Panc1 (cell line): Measurements from ENCODE around the gene EIF4E2. TPM values are rescaled to one million over a fixed set of nuclear protein-coding genes. Genes with fewer than 3 reads are reported as not detected.

Source experiments
- ATAC-seq: fragments of 200-7000 bp; cut with Tn5 transposase; 2 replicates; pipeline ENCODE4 v1.9.1; 2020; ENCODE audit warnings: mild to moderate bottlenecking, moderate library complexity
- BruUV-seq: library from RNA; stranded (reverse); fragments of 400-500 nt; replicated peaks from 2 replicates; lab custom pipeline; 2021; lab: Mats Ljungman, UMichigan
- CTCF ChIA-PET: fragments of 300-600 bp; sonication (Branson Sonifier 250); formaldehyde crosslinking; loops from one replicate; lab custom pipeline; 2022; ENCODE audit warnings: antibody characterized with exemption; lab: Charles Lee
- POLR2A ChIA-PET: fragments of 300-600 bp; sonication (Branson Sonifier 250); formaldehyde crosslinking; loops from one replicate; lab custom pipeline; 2022; ENCODE audit warnings: antibody characterized with exemption; lab: Charles Lee
- DNase-seq: peaks from one replicate; pipeline ENCODE4 v3.0.0-alpha.2; 2010; ENCODE audit warnings: low read depth, low spot score
- H3K27ac ChIP-seq: 2 replicates; pipeline ENCODE4 v1.5.1; 2011; ENCODE audit warnings: mild to moderate bottlenecking, low read length, inconsistent platforms
- H3K27me3 ChIP-seq: fragments of 200-500 bp; sonication (Bioruptor generic); 2 replicates; pipeline ENCODE4 v1.6.0; 2014; ENCODE audit warnings: low read length, inconsistent platforms; ENCODE audit not compliant: control insufficient read depth, insufficient read depth
- H3K36me3 ChIP-seq: fragments of 200-500 bp; sonication (Bioruptor generic); 2 replicates; pipeline ENCODE4 v1.5.1; 2014; ENCODE audit warnings: inconsistent platforms, mild to moderate bottlenecking, low read length, moderate library complexity; ENCODE audit not compliant: control insufficient read depth, insufficient read depth
- H3K4me1 ChIP-seq: 2 replicates; pipeline ENCODE4 v1.5.1; 2011; ENCODE audit warnings: inconsistent platforms, mild to moderate bottlenecking, low read length, moderate library complexity; ENCODE audit not compliant: control insufficient read depth, insufficient read depth
- H3K4me3 ChIP-seq, 2 experiments: 2 replicates each; pipeline ENCODE4 v1.5.1; 2011 to 2012; ENCODE audit warnings: low read depth in 2 of 2, low read length in 2 of 2, mild to moderate bottlenecking in 2 of 2, inconsistent platforms in 1 of 2, moderate library complexity in 1 of 2
- H3K9me3 ChIP-seq: fragments of 200-500 bp; sonication (Bioruptor generic); 2 replicates; pipeline ENCODE4 v1.5.1; 2014; ENCODE audit warnings: low read depth, mild to moderate bottlenecking, inconsistent platforms, low read length, moderate library complexity; ENCODE audit not compliant: control insufficient read depth, insufficient read depth
- CTCF ChIP-seq: fragments of 450-650 bp; IDR thresholded peaks from 2 replicates; pipeline ENCODE4 v1.5.1; 2017; ENCODE audit warnings: mild to moderate bottlenecking
- POLR2AphosphoS5 ChIP-seq: IDR thresholded peaks from 2 replicates; pipeline ENCODE4 v1.6.1; 2012; ENCODE audit warnings: mild to moderate bottlenecking, low read depth, low read length, moderate library complexity
- REST ChIP-seq, 2 experiments: IDR thresholded peaks; 2 replicates each; pipeline ENCODE4 v1.6.1; 2011 to 2012; ENCODE audit warnings: low read depth in 2 of 2, control low read depth in 1 of 2, low read length in 1 of 2, mild to moderate bottlenecking in 1 of 2, moderate library complexity in 1 of 2; ENCODE audit not compliant: insufficient read depth in 1 of 2
- SIN3A ChIP-seq: IDR thresholded peaks from 2 replicates; pipeline ENCODE4 v1.6.1; 2012; ENCODE audit warnings: low read depth, mild to moderate bottlenecking, low read length, moderate library complexity, borderline replicate concordance; ENCODE audit not compliant: insufficient read depth
- TCF7L2 ChIP-seq: IDR thresholded peaks from 2 replicates; pipeline ENCODE4 v1.6.1; 2011; ENCODE audit warnings: mild to moderate bottlenecking, low read depth, low read length, inconsistent platforms
- in situ Hi-C: cut with HindIII; loops from 2 replicates; pipeline ENCODE4 v1.10.0; 2016; ENCODE audit warnings: low sequenced_read_pairs, low pct_unique_long_range_greater_than_20kb
- intact Hi-C: fragments of 100-400 bp; cut with micrococcal nuclease; formaldehyde crosslinking; loops from one replicate; pipeline ENCODE4 v1.10.0; 2022; ENCODE audit not compliant: unreplicated experiment
- total RNA-seq: library from RNA; stranded (reverse); gene quantifications from one replicate; pipeline ENCODE4 v1.2.1, GENCODE V29; 2021; ENCODE audit not compliant: unreplicated experiment

Gene EIF4E2
- total RNA-seq, 1 experiment from 2014 or later = 84.0 TPM

- Histone ChIP-seq H3K36me3 (peaks cover 7% of the 10 kb centered on the region), H3K9me3 (no peaks in the 10 kb centered on the region), H3K4me1 (peaks cover 8% of the 10 kb centered on the region; the same call in 1 of the 2 replicates), H3K4me3 (peak overlapping the region; percentile 83 to 96), H3K27me3 (no peaks in the 10 kb centered on the region), H3K27ac (peak overlapping the region; percentile 96)
- no peak for TF ChIP-seq POLR2AphosphoS5
- no peak; a peak in 1 of 4 replicates for TF ChIP-seq REST (IDR thresholded peaks at IDR 0.05; ENCODE audit: insufficient read depth in 1 of 2, low read depth in 2 of 2, low read length in 1 of 2)
- TF ChIP-seq SIN3A = no peak
- TF ChIP-seq CTCF = no peak
- no peak for TF ChIP-seq TCF7L2
- intact Hi-C loops = no loop called here
- ChIA-PET CTCF (no interaction called here), POLR2A (no interaction called here)
- DNase-seq (no peak), ATAC-seq (no peak; the same call in 1 of the 2 replicates)
- in situ Hi-C loops = no loop called here
- no TSS peak for BruUV-seq
These were observed 685 bp upstream of the EIF4E2 start for GRCh38 chr2:232549655-232550353.

GRCh38 chr2:232551250-232551638 lies 755 bp downstream of the EIF4E2 start:
- H3K36me3 ChIP-seq = peaks cover 9% of the 10 kb centered on the region
- no peak for TF ChIP-seq POLR2AphosphoS5
- TF ChIP-seq REST (IDR thresholded peaks at IDR 0.05; ENCODE audit: insufficient read depth in 1 of 2, low read depth in 2 of 2, low read length in 1 of 2) = no peak
- TF ChIP-seq CTCF = no peak
- no peak for TF ChIP-seq SIN3A
- no peak for TF ChIP-seq TCF7L2
- peak overlapping the region; percentile 83 to 96 for H3K4me3 ChIP-seq
- ChIA-PET CTCF (no interaction called here), POLR2A (no interaction called here)
- BruUV-seq = no TSS peak
- peaks cover 8% of the 10 kb centered on the region; the same call in 1 of the 2 replicates for H3K4me1 ChIP-seq
- ATAC-seq (peak; percentile 34), DNase-seq (no peak)
- no peaks in the 10 kb centered on the region for H3K27me3 ChIP-seq
- in situ Hi-C loops (no loop called here), intact Hi-C loops (no loop called here)
- H3K27ac ChIP-seq = peak overlapping the region; percentile 96
- no peaks in the 10 kb centered on the region for H3K9me3 ChIP-seq
